Activated CD8-positive, alpha-beta memory T cell treated with anti-CD3 and anti-CD28 coated beads, Interleukin-2, amount 50 U/mL, for 24 hours (primary cell): Measurements from ENCODE around the gene LPP.

Experiments used
- DNase-seq: peaks from one replicate; pipeline ENCODE4 v3.0.0-alpha.2; 2020; ENCODE audit errors: extremely low read depth

LPP gene

GRCh38 chr3:188198001-188198400 lies 44.0 kb downstream of the LPP start:
- DNase-seq = no peak

- no peak for DNase-seq
These were observed 44.9 kb downstream of the LPP start for GRCh38 chr3:188198760-188199327.

- DNase-seq = no peak
These were observed 45.4 kb downstream of the LPP start for GRCh38 chr3:188199386-188199785.

- no peak for DNase-seq
These were observed 46.5 kb downstream of the LPP start for GRCh38 chr3:188200481-188200880.

GRCh38 chr3:188202358-188203138 lies 48.6 kb downstream of the LPP start:
- no peak for DNase-seq

GRCh38 chr3:188204526-188204925 lies 50.6 kb downstream of the LPP start:
- DNase-seq = no peak

GRCh38 chr3:188205992-188206416 lies 52.0 kb downstream of the LPP start:
- DNase-seq = no peak

GRCh38 chr3:188206787-188207186 lies 52.8 kb downstream of the LPP start:
- DNase-seq = no peak

- DNase-seq = no peak
These were observed 54.1 kb downstream of the LPP start for GRCh38 chr3:188207941-188208515.

- DNase-seq = no peak
These were observed 54.6 kb downstream of the LPP start for GRCh38 chr3:188208516-188208981.

- no peak for DNase-seq
These were observed 55.1 kb downstream of the LPP start for GRCh38 chr3:188209034-188209433.

- DNase-seq = no peak
These were observed 55.8 kb downstream of the LPP start for GRCh38 chr3:188209740-188210139.

GRCh38 chr3:188211476-188211875 lies 57.5 kb downstream of the LPP start:
- no peak for DNase-seq

GRCh38 chr3:188212308-188212969 lies 58.5 kb downstream of the LPP start:
- no peak for DNase-seq

- DNase-seq = no peak
These were observed 60.5 kb downstream of the LPP start for GRCh38 chr3:188214442-188214841.

- no peak for DNase-seq
These were observed 61.2 kb downstream of the LPP start for GRCh38 chr3:188215129-188215528.

GRCh38 chr3:188217011-188217463 lies 63.1 kb downstream of the LPP start:
- no peak for DNase-seq

GRCh38 chr3:188217726-188218125 lies 63.8 kb downstream of the LPP start:
- no peak for DNase-seq

GRCh38 chr3:188218603-188219002 lies 64.6 kb downstream of the LPP start:
- no peak for DNase-seq

- no peak for DNase-seq
These were observed 65.2 kb downstream of the LPP start for GRCh38 chr3:188219147-188219546.

GRCh38 chr3:188220097-188220788 lies 66.3 kb downstream of the LPP start:
- no peak for DNase-seq
